ENCODE results near the gene LCOR.

LCOR gene

DNA sequence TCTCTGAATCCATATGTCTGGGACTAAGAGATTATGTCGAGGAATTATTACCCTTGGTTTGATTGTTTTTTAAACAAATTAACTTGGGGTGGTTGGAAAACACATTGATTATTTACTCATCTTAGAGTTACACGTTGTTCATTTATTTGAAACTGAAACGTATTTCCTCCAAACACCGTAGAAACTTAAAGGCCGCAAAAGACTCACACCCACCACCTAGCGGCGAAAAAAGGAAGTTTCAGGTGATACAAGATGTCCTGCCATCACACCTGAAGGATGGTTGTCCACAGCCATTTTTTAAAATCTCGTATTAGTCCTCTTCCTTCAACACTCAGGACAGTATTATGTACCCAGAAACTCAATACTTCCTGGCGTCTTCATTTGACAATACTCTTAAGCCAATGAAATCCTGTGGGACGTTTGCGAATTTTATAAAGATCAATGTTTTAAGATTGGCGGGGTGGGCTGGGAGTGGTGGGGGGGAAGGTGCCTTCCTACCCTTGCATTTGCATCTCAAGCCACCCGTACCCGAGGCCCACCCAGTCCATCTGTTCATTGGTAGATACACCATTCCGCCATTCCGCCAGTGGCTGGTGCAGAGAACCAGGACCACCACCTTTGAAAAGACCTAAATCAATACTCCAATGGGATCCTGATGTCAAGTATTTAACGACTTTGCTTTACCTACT, 1.4 kb upstream of the LCOR start:
- TF ChIP-seq, protein P1, sequence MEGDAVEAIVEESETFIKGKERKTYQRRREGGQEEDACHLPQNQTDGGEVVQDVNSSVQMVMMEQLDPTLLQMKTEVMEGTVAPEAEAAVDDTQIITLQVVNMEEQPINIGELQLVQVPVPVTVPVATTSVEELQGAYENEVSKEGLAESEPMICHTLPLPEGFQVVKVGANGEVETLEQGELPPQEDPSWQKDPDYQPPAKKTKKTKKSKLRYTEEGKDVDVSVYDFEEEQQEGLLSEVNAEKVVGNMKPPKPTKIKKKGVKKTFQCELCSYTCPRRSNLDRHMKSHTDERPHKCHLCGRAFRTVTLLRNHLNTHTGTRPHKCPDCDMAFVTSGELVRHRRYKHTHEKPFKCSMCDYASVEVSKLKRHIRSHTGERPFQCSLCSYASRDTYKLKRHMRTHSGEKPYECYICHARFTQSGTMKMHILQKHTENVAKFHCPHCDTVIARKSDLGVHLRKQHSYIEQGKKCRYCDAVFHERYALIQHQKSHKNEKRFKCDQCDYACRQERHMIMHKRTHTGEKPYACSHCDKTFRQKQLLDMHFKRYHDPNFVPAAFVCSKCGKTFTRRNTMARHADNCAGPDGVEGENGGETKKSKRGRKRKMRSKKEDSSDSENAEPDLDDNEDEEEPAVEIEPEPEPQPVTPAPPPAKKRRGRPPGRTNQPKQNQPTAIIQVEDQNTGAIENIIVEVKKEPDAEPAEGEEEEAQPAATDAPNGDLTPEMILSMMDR (IDR thresholded peaks at IDR 0.05; ENCODE audit: insufficient read depth, low read depth, low read length, missing control alignments) = peak; percentile 78
- peak overlapping the region; percentile 65; the same call in 1 of the 2 replicates for H3K4me3 ChIP-seq (ENCODE audit: low read depth, low read length)
- peak; percentile 92 for DNase-seq (ENCODE audit: low read depth)

DNA sequence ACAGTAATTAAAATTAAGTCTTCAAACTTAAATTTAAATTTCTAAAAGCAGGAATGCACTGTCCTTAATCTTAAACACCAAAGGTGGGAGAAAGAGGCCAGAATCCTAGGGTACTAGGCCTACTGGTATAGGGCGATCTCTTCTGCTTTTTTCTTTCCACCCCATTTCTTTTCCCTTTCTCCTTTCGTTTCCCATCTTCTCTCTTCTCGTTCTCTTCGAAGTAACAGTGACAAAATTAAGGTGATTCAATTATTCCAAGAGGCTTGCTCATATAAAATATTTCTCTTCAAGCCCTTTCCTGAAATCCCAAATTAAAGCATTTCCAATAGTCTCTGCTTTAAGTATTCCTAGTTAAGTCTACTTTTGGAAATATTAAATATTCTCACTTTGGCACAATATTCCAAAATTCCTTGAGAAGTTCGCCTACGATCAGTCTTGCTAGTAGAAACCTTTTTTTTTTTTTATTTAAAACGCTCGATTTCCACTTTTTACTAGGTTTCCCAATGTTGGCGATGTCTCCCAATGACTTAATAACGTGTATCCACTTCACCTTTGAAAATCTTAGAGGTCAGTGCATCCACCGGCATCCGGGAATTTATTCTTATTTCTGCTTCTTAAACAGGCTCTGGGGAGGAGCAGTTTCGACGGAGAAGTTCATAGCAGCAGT, 765 bp upstream of the LCOR start:
- DNase-seq (ENCODE audit: low read depth) = no peak
- TF ChIP-seq, protein P1 (IDR thresholded peaks at IDR 0.05; ENCODE audit: insufficient read depth, low read depth, low read length, missing control alignments) = no peak
- peak overlapping the region; percentile 65 for H3K4me3 ChIP-seq (ENCODE audit: low read depth, low read length)

DNA sequence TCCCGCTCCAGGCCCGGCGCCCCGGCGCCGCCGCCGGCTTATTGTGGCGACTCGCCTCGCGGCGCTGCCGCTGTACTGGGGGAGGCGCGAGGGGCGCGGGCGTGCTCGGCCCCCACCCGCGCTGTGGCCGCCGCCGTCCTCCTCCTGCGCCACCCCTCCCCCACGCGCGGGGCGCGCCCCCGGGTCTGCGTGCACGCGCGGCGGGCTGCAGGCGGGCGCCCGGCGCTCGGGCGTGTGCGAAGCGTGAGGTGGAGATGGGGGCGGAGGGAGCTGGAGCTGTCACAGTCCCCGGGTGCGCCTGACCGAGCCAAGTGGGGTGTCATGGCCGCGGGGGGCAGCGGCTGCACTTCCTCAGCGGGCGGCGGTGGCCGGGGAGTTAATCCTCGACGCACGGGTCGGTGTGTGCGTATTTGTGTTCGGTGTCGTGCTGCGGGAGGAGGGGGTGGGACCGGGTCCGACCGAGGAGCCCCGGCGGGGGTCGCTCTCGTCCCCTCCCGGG, 672 bp downstream of the LCOR start:
- DNase-seq (ENCODE audit: low read depth) = peak; percentile 93
- TF ChIP-seq, protein P1 (IDR thresholded peaks at IDR 0.05; ENCODE audit: insufficient read depth, low read depth, low read length, missing control alignments) = no peak
- H3K4me3 ChIP-seq (ENCODE audit: low read depth, low read length) = peak overlapping the region; percentile 95

DNA sequence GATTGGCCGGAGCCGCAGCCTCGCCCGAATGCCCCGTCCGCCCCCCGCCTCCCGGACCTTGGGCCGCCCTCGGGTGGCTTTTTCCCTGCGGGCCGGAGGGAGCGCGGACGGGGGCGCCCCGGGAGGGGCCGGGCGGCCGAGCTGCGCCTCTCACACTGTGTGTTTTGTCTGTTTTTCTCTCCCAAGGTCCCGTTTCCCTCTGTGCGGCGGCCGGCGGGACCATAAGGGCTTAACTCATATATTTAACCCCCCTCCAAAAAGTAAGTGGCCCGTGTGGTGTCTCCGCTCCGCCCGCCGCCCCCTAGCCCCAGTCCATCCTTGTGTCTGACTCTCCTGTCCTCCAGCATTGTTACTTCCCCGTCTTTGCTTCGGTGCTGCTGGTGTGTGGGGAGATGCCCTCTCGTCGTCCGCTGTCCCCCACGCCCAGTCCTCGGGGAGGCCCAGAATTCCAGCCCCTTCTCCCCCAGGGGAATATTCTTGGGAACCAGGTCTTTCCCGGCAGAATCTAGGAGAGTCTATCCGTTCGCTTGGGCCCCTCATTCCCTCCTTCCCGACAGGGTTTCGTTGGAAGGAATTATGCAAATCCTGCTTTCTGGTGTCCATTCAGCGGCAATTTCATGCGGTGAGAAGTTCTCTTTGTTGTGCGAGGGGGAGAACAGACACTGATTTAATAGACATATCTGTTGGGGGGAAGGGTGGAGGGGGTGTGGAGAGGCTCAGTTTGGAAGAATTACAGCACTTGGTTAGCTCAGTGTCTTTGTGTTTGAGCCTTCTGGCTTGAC, 1.3 kb downstream of the LCOR start:
- peak overlapping the region; percentile 95 for H3K4me3 ChIP-seq (ENCODE audit: low read depth, low read length)
- TF ChIP-seq, protein P1 (IDR thresholded peaks at IDR 0.05; ENCODE audit: insufficient read depth, low read depth, low read length, missing control alignments) = no peak
- peak; percentile 19 for DNase-seq (ENCODE audit: low read depth)

DNA sequence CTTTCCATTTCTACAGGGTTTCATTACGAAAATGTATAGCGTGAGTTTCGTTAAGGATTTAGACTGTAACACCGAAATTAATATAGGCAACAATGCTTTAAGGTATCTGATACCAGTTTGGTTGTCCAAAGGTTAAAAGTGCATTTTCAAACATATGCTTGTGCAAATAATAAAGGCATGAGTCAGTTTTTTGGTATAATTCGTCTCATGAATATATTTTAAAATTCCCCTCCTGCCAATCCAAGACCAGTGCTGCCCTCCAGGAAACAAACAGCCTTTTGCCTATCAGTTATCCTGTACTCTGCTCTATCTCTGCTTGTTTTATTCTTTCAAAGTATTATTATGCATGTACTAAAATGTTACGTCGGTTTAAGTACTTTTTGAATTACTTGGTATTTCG, 2.0 kb downstream of the LCOR start:
- DNase-seq (ENCODE audit: low read depth) = peak; percentile 45
- TF ChIP-seq, protein P1 (IDR thresholded peaks at IDR 0.05; ENCODE audit: insufficient read depth, low read depth, low read length, missing control alignments) = no peak
- peak overlapping the region; percentile 95 for H3K4me3 ChIP-seq (ENCODE audit: low read depth, low read length)

DNA sequence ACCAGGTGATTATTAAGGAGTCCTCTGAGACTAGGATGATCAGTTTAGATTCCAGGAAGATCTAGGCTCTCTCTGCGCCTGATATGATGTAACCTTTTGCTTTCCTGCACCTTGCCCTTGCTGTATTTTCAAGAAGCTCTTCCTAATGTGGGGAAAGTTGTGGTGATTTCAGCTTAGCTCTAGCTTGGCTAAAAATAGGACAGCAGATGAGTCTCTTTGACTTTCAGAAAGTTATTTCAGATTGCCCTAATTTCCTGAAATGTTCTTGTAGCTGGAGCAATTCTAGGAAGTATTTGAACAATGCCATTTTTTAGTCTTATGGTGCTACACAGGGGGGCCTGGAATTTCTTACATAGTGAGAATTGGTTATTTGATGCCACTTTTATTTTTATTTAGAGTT, 3.8 kb downstream of the LCOR start:
- H3K4me3 ChIP-seq (ENCODE audit: low read depth, low read length) = peak overlapping the region; percentile 13
- peak; percentile 34 for DNase-seq (ENCODE audit: low read depth)
- TF ChIP-seq, protein P1 (IDR thresholded peaks at IDR 0.05; ENCODE audit: insufficient read depth, low read depth, low read length, missing control alignments) = no peak

Measured in GM12865 (cell line).